T-helper 22 cell (primary cell): Measurements from ENCODE around the gene TBC1D13.
"Not testable (repeated sequence)": the region's sequence is repeated elsewhere in the genome, so short reads cannot be mapped to it uniquely, and the experiment has no call there.

Experiments used
- DNase-seq: peaks from one replicate; pipeline ENCODE4 v3.0.0-alpha.2; 2020; ENCODE audit warnings: low read depth

The TBC1D13 gene

GRCh38 chr9:128847803-128848202 lies 60.8 kb downstream of the TBC1D13 start:
- DNase-seq, result no peak

GRCh38 chr9:128851024-128851423 lies 64.0 kb downstream of the TBC1D13 start:
- not testable (repeated sequence) for DNase-seq

- DNase-seq, result not testable (repeated sequence)
Measured at GRCh38 chr9:128851779-128852600, 64.9 kb downstream of the TBC1D13 start.

GRCh38 chr9:128852646-128853045 lies 65.6 kb downstream of the TBC1D13 start:
- not testable (repeated sequence) for DNase-seq

- not testable (repeated sequence) for DNase-seq
Measured at GRCh38 chr9:128854454-128854853, 67.4 kb downstream of the TBC1D13 start.

GRCh38 chr9:128858476-128858875 lies 71.4 kb downstream of the TBC1D13 start:
- DNase-seq, result not testable (repeated sequence)
